ENCODE data around the gene GMFB.
"Not testable (repeated sequence)": the region's sequence is repeated elsewhere in the genome, so short reads cannot be mapped to it uniquely, and the experiment has no call there.

GMFB gene

DNA sequence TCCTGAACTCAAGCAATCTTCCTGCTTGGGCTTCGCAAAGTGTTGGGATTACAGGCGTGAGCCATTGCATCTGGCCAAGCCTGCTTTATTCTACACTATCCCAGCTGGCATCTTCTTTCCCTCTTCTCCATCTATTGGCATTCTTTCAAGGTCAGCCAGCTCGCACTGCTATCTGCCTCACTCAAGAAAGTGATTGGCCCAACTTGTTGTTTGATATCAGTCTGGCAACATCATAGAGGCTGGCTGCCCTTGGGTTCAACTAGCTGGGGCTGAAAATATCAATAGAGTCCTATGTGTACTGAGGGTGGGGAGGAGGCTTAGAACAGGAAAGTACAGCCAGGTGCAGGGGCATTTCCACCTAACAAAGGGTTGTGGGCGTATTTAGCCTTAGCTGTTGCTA, 17.1 kb downstream of the GMFB start:
- no peak for TF ChIP-seq JUND (IDR thresholded peaks at IDR 0.05; ENCODE audit: low read depth)
- no peak for DNase-seq (ENCODE audit: low read depth in 1 of 2, low spot score in 1 of 2)
- in situ Hi-C loops (cut with HindIII; ENCODE audit: low pct_unique_long_range_greater_than_20kb, low sequenced_read_pairs) = no loop called here

DNA sequence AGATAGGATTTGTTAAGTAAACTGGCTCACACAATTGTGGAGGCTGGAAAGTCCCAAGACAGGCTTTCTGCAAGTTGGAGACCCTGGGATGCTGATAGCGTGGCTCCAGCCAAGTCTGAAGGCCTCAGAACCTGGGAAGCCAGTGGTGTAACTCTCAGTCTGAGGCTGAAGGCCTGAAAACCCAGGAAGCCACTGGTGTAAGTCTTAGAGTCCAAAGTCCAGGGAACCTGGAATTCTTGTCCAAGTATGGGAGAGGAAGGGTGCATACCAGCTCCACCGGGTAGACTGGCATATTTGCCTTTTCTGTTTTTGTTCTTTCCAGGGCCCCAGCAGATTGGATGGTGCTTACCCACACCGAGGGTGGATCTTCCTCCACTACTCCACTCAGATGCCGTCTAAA, 18.1 kb downstream of the GMFB start:
- in situ Hi-C loops (cut with HindIII; ENCODE audit: low pct_unique_long_range_greater_than_20kb, low sequenced_read_pairs) = no loop called here
- DNase-seq (ENCODE audit: low read depth in 1 of 2, low spot score in 1 of 2) = peak in 1 of 2 experiments; percentile 40

DNA sequence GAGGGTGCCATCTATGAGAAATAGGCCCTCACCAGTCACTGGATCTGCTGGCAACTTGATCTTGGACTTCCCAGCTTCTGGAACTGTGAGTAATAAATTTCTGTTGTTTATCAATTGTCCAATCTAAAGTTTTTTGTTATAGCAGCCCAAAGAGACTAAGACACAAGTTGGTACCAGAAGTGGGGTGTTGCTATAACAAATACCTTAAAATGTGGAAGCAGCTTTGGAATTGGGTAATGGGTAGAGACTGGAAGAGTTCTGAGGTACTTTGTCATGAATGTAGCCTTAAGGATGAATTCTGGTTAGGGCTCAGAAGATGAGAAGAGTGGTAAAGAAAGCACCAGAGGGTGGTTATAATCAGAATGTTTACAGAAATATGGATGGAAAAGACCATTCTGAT, 21.5 kb downstream of the GMFB start:
- in situ Hi-C loops (cut with HindIII; ENCODE audit: low pct_unique_long_range_greater_than_20kb, low sequenced_read_pairs) = no loop called here
- no peak for TF ChIP-seq JUND (IDR thresholded peaks at IDR 0.05; ENCODE audit: low read depth)

More for the DNA sequence above, 18.1 kb downstream of the GMFB start:
- no peak for TF ChIP-seq JUND (IDR thresholded peaks at IDR 0.05; ENCODE audit: low read depth)

DNA sequence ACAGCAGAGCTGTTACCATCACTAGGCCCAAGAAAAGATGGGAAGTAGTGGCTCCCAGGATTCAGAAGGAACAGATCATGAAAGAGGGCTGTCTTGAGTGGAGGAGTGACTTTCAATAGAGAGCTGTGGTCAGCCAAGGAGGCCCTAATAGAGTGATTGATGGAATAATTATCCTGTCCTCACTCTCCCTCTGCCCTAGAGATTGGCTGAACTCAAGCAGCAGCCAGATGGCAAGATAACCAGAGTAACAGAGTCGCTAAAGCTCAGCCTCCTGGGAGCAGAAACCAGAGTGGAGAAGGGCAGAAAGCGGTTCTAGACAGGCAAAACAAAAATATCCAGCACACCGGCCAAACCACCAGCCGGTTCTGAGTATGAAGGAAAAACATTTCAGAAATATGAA, 23.1 kb downstream of the GMFB start:
- in situ Hi-C loops (cut with HindIII; ENCODE audit: low pct_unique_long_range_greater_than_20kb, low sequenced_read_pairs) = no loop called here
- no peak for DNase-seq (ENCODE audit: low read depth in 1 of 2, low spot score in 1 of 2)
- TF ChIP-seq JUND (IDR thresholded peaks at IDR 0.05; ENCODE audit: low read depth) = no peak

More for the DNA sequence above, 21.5 kb downstream of the GMFB start:
- DNase-seq (ENCODE audit: low read depth in 1 of 2, low spot score in 1 of 2) = no peak

DNA sequence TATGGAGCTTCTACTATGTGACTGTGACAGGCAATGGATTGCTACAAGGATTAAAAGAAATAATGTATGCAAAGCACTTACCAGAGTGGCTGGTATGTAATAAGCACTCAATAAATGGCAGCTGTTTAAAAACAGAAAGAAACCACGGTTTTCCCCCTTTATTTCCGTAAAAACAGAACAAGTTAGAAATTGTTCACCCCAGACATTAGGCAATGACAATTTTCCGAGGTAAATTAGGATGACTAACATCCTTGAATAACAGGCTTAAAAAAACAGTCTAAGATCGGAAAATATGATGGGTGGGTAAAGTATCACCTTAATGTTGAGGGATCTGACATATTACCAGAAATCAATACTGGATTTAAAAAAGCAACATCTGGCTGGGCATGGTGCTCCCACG, 26.7 kb downstream of the GMFB start:
- in situ Hi-C loops (cut with HindIII; ENCODE audit: low pct_unique_long_range_greater_than_20kb, low sequenced_read_pairs) = no loop called here
- no peak for DNase-seq (ENCODE audit: low read depth in 1 of 2, low spot score in 1 of 2)

DNA sequence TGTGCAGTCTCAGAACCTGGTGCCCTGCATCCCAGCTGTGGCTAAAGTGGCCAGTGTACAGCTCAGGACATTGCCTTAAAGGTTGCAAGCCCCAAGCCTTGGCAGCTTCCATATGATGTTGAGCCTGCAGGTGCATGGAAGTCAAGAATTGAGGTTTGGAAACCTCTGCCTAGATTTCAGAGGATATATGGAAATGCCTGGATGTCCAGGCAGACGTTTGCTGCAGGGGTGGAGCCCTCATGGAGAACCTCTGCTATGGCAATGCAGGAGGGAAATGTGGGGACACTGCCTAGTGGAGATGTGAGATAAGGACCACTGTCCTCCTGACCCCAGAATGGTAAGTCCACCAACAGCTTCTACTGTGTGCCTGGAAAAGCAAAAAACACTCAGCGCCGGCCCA, 29.7 kb downstream of the GMFB start:
- DNase-seq (ENCODE audit: low read depth in 1 of 2, low spot score in 1 of 2) = no peak
- in situ Hi-C loops (cut with HindIII; ENCODE audit: low pct_unique_long_range_greater_than_20kb, low sequenced_read_pairs) = no loop called here
- no peak for TF ChIP-seq JUND (IDR thresholded peaks at IDR 0.05; ENCODE audit: low read depth)

More for the DNA sequence above, 26.7 kb downstream of the GMFB start:
- TF ChIP-seq JUND (IDR thresholded peaks at IDR 0.05; ENCODE audit: low read depth) = no peak

DNA sequence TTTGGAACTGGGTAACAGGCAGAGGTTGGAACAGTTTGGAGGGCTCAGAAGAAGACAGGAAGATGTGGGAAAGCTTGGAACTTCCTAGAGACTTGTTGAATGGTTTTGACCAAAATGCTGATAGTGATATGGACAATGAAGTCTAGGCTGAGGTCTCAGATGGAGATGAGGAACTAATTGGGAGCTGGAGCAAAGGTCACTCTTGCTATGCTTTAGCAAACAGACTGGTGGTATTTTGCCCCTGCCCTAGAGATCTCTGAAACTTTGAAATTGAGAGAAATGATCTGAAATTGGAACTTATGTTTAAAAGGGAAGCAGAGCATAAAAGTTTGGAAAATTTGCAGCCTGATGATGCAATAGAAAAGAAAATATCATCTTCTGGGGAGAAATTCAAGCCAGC, 30.2 kb downstream of the GMFB start:
- DNase-seq (ENCODE audit: low read depth in 1 of 2, low spot score in 1 of 2); in situ Hi-C loops (cut with HindIII; ENCODE audit: low pct_unique_long_range_greater_than_20kb, low sequenced_read_pairs): not testable (repeated sequence)

DNA sequence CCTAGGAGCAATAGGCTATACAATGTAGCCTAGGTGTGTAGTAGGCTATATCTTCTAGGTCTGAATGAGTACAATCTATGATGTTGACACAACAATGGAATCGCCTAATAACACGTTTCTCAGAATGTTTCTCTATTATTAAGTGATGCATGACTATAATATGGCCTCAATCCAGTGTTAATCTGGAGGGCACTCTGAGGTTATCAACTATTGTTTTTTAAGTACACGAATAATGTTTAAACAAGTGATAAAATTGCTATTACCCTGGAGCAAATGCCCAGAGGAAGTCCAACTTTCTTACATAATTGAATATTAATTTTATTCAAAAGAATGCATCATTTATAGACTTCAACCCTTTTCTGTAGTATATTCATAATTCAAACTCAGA, 31.2 kb downstream of the GMFB start:
- in situ Hi-C loops (cut with HindIII; ENCODE audit: low pct_unique_long_range_greater_than_20kb, low sequenced_read_pairs) = no loop called here
- DNase-seq (ENCODE audit: low read depth in 1 of 2, low spot score in 1 of 2) = no peak
- TF ChIP-seq JUND (IDR thresholded peaks at IDR 0.05; ENCODE audit: low read depth) = no peak

DNA sequence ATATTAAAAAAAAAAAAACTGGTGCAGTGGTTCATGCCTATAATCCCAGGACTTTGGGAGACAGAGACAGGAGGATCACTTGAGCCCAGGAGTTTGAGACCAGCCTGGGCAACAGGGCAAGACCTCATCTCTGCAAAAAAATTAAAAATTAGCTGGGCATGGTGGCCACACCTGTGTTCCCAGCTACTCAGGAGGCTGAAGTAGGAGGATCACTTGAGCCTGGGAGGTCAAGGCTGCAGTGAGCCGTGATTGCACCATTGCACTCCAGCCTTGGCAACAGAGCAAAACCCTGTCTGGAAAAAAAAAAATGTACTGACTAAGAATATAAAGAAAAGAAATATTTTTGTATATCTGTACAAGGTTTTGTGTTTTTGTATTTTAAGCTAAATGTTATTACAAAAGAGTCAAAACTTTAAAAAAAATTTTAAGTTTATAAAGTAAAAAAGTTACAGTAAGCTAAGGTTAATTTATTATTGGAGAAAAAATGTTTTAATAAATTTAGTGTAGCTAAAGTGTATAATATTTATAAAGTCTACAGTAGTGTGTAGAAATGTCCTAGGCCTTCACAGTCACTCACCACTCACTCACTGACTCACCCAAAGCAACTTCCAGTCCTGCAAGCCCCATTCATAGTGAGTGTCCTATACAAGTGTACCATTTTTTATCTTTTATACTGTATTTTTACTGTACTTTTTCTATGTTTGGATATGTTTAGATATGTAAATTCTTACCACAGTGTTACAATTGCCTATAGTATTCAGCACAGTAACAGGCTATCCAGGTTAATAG, 31.8 kb downstream of the GMFB start:
- DNase-seq (ENCODE audit: low read depth in 1 of 2, low spot score in 1 of 2); in situ Hi-C loops (cut with HindIII; ENCODE audit: low pct_unique_long_range_greater_than_20kb, low sequenced_read_pairs): not testable (repeated sequence)

DNA sequence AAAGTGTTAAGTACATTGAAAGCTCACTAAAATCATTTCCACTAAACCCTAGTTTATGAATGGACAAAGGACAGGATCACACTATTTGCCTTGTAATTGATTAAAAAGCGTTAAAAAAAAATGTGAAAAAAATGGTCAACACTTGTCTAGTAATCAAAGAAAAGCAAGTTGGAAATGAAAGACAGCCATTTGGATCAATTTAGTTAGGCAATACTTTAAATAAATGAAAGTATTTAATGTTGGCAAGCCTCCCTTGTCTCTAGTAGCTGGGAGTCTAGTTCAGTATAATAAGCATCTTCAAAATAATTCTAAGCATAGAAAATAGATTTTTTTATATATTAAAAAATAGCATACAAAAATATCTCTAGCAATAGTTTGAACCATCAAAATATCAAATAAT, 33.4 kb downstream of the GMFB start:
- no peak for TF ChIP-seq JUND (IDR thresholded peaks at IDR 0.05; ENCODE audit: low read depth)
- in situ Hi-C loops (cut with HindIII; ENCODE audit: low pct_unique_long_range_greater_than_20kb, low sequenced_read_pairs) = no loop called here
- DNase-seq (ENCODE audit: low read depth in 1 of 2, low spot score in 1 of 2) = no peak

DNA sequence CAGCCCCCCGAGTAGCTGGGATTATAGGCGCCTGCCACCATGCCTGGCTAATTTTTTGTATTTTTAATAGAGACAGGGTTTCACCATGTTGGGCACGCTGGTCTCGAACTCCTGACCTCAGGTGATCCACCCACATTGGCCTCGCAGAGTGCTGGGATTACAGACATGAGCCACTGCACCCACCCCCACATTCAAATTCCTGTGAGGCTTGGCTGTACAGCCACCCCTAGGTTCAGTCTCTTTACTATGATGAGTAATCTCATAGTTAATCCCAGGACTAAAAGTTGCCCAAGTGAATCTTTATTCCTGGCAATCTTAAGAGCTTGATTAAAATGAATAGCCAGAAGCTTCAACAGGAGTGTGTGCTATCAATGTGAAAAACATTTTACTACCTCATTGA, 34.8 kb downstream of the GMFB start:
- in situ Hi-C loops (cut with HindIII; ENCODE audit: low pct_unique_long_range_greater_than_20kb, low sequenced_read_pairs); DNase-seq (ENCODE audit: low read depth in 1 of 2, low spot score in 1 of 2): not testable (repeated sequence)

DNA sequence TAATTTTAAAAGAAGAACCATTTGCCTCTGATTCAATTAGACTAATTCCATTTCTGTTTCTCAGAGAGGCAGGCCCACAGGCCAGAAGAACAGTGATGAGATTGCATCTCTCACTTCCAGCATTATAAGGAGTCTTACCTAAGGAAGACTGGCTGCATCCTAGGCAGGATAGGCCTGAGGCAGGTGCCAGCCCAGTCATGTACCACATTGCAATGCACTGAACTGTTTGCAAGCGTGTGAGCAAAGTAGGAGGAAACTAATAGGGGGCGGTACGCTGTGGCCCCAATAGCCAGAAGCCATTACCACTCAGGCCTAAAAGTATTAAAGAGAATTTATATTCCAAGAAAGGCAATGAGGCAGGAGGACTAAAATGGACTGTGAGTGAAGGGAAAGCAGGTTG, 35.5 kb downstream of the GMFB start:
- no peak for DNase-seq (ENCODE audit: low read depth in 1 of 2, low spot score in 1 of 2)
- in situ Hi-C loops (cut with HindIII; ENCODE audit: low pct_unique_long_range_greater_than_20kb, low sequenced_read_pairs) = no loop called here
- TF ChIP-seq JUND (IDR thresholded peaks at IDR 0.05; ENCODE audit: low read depth) = no peak

DNA sequence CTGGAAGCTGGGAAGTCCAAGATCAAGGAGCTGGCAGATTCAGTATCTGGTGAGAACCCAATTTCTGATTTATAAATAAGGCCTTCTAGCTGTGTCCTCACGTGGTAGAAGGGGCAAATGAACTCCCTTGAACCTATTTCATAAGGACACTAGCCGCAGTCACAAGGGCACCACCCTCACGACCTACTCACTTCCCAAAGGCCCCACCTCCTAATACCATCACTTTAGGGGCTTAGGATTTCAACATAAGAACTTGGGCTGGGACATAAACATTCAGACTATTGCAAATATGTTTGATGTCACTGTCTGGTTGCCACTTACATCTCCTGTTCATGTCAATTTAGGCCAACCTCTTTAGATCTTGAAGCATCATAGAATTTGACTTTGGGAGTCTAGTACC, 36.8 kb downstream of the GMFB start:
- in situ Hi-C loops (cut with HindIII; ENCODE audit: low pct_unique_long_range_greater_than_20kb, low sequenced_read_pairs) = no loop called here
- no peak for TF ChIP-seq JUND (IDR thresholded peaks at IDR 0.05; ENCODE audit: low read depth)
- DNase-seq (ENCODE audit: low read depth in 1 of 2, low spot score in 1 of 2) = no peak

DNA sequence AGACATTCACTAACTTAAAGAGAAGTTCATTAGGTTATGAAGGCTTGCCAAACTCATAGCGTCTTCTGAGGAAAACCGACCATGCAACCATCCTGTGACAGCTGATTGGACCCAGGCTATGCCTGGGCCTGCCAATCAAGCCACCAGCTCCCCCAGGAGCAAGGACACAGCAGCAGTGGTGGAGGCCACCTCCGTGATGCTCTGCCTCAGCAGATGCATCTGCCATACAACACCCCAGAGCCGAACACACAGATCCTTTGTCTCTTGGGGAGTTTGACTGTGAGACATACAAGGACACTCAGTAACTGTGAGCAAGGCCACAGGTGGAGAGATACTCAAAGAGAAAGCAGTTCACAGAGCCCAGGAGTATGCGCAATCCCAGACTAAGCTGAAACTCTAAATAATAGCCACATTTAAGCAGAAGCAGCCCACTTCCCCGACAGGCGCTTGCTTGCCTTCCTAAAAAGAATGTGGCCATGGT, 37.6 kb downstream of the GMFB start:
- in situ Hi-C loops (cut with HindIII; ENCODE audit: low pct_unique_long_range_greater_than_20kb, low sequenced_read_pairs) = no loop called here
- DNase-seq (ENCODE audit: low read depth in 1 of 2, low spot score in 1 of 2) = no peak
- TF ChIP-seq JUND (IDR thresholded peaks at IDR 0.05; ENCODE audit: low read depth) = no peak
